ENCODE data around the gene SLC26A5.

GRCh38 chr7:103462358-103462757 is 16.4 kb upstream of the SLC26A5 start:
- TF ChIP-seq CTCF (IDR thresholded peaks at IDR 0.05; ENCODE audit: insufficient read depth, low read length, poor library complexity, severe bottlenecking) (no peak), EZH2phosphoT487 (conservative IDR thresholded peaks at IDR 0.05; ENCODE audit: low read length) (no peak)
